Thyroid gland (tissue), 4 donors: Measurements from ENCODE around the gene OLA1. TPM values are rescaled to one million over a fixed set of nuclear protein-coding genes. Genes with fewer than 3 reads are reported as not detected.
A peak's percentile ranks its signal among the peaks of the same experiment; 100 is the strongest.

Source experiments
- DNase-seq, 2 donors: peaks; one replicate each; pipeline ENCODE4 v3.0.0-alpha.2; 2019
- H3K27ac ChIP-seq, 3 donors: fragments of 200-600 bp; sonication (generic); 1 replicate in 2 of 3; 2 replicates in 1 of 3; pipeline ENCODE4 v1.5.1; 2016 to 2019; ENCODE audit warnings: mild to moderate bottlenecking in 1 of 3, moderate library complexity in 1 of 3
- H3K27me3 ChIP-seq: fragments of 200-600 bp; sonication (generic); one replicate; pipeline ENCODE4 v1.5.1; 2019
- H3K36me3 ChIP-seq, 2 donors: fragments of 200-600 bp; sonication (generic); one replicate each; pipeline ENCODE4 v1.5.1; 2016 to 2019
- H3K4me1 ChIP-seq, 2 donors: fragments of 200-600 bp; sonication (generic); one replicate each; pipeline ENCODE4 v1.5.1; 2017 to 2019
- H3K4me3 ChIP-seq, 3 donors: fragments of 200-600 bp; sonication (generic); replicated peaks in 1 of 3; 1 replicate in 2 of 3; 2 replicates in 1 of 3; pipeline ENCODE4 v1.5.1; 2016; ENCODE audit warnings: mild to moderate bottlenecking in 1 of 3
- H3K9me3 ChIP-seq: fragments of 200-600 bp; sonication (generic); one replicate; pipeline ENCODE4 v1.5.1; 2017
- POLR2A ChIP-seq, 2 donors: fragments of 450-650 bp; IDR thresholded peaks; one replicate each; pipeline ENCODE4 v1.6.1; 2017; ENCODE audit warnings: antibody characterized with exemption in 2 of 2, mild to moderate bottlenecking in 2 of 2, moderate library complexity in 1 of 2
- WGBS, 2 donors: methylation state at CpG; one replicate each; pipeline ENCODE4 v1.1.5; 2017; 5-methylcytosine and 5-hydroxymethylcytosine counted together
- intact Hi-C: fragments of 100-400 bp; cut with DNase I; formaldehyde crosslinking; loops from one replicate; pipeline ENCODE4 v1.15.1; 2023
- total RNA-seq, 4 donors: library from RNA; depleted of rRNA; stranded (reverse); fragments of >200 nt; gene quantifications; one replicate each; pipeline ENCODE4 v1.2.3, GENCODE V29; 2016
- TF ChIP-seq, protein P1 (sequence below), 6 experiments: fragments of 200-600 bp in 3 of 6; fragments of 450-650 bp in 3 of 6; sonication (generic) in 3 of 6; IDR thresholded peaks; one replicate each; pipeline ENCODE4 v1.5.1; 2016 to 2019; ENCODE audit warnings: antibody characterized with exemption in 6 of 6, mild to moderate bottlenecking in 2 of 6, inconsistent platforms in 1 of 6, moderate library complexity in 1 of 6

Gene OLA1
- total RNA-seq, 4 donors from 2014 or later, result 51.8 to 68.5 (median 53.5) TPM

DNA sequence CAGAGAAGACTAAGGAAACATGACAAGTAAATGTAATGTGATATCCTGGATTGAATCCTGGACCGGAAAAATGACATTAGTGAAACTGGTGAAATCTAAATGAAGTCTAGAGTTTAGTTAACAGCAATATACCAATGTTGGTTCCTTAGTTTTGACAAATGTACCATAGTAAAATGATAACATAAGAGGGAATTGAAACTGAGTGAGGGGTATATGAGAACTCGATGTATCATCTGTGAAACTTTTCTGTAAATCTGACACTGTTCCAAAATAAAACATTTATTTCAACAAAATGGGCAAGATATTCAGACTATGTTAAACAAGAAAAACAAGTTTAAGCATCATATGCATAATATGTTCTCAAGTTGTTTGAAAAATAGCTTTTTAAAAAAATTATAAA lies 63.8 kb downstream of the OLA1 start:
- Histone ChIP-seq H3K36me3 (no peaks in the 10 kb centered on the region), H3K27ac (no peak overlapping the region), H3K27me3 (no peaks in the 10 kb centered on the region), H3K4me1 (peaks cover 12% of the 10 kb centered on the region in 2 donors), H3K9me3 (no peaks in the 10 kb centered on the region), H3K4me3 (no peak overlapping the region)
- WGBS, 2 donors, result 91 to 93% methylated on average over 2 of the region's 2 CpGs
- TF ChIP-seq POLR2A (IDR thresholded peaks at IDR 0.05), result no peak
- TF ChIP-seq, protein P1, sequence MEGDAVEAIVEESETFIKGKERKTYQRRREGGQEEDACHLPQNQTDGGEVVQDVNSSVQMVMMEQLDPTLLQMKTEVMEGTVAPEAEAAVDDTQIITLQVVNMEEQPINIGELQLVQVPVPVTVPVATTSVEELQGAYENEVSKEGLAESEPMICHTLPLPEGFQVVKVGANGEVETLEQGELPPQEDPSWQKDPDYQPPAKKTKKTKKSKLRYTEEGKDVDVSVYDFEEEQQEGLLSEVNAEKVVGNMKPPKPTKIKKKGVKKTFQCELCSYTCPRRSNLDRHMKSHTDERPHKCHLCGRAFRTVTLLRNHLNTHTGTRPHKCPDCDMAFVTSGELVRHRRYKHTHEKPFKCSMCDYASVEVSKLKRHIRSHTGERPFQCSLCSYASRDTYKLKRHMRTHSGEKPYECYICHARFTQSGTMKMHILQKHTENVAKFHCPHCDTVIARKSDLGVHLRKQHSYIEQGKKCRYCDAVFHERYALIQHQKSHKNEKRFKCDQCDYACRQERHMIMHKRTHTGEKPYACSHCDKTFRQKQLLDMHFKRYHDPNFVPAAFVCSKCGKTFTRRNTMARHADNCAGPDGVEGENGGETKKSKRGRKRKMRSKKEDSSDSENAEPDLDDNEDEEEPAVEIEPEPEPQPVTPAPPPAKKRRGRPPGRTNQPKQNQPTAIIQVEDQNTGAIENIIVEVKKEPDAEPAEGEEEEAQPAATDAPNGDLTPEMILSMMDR (IDR thresholded peaks at IDR 0.05), result no peak
- DNase-seq, result no peak
- intact Hi-C loops, result no loop called here

DNA sequence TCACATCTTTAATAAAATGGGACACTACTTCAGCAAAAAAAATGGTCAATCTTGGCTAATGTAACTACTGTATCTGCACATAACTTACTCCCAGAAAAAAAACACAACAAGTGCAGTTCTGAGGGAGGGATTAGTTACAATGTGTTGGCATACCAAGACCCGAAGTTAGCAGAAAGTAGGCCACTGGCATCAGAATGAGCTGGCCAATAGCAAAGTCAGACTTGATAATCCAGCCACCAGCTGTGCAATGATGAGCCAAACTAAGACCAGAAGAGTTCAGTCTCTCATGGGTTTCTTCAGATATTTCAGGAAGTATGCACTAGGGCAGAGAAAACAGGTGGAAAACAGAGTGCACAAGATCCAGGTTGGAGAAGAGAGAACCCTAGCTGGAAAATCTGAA lies 65.3 kb downstream of the OLA1 start:
- intact Hi-C loops, result no loop called here
- no peaks in the 10 kb centered on the region for H3K36me3 ChIP-seq
- no peak for DNase-seq
- no peak overlapping the region for H3K4me3 ChIP-seq
- no peak overlapping the region for H3K27ac ChIP-seq
- TF ChIP-seq, protein P1 (IDR thresholded peaks at IDR 0.05), result no peak
- no peaks in the 10 kb centered on the region for H3K9me3 ChIP-seq
- peaks cover 12 to 13% of the 10 kb centered on the region in 2 donors for H3K4me1 ChIP-seq
- 74 to 85% methylated on average over 1 of the region's 1 CpG for WGBS, 2 donors
- no peaks in the 10 kb centered on the region for H3K27me3 ChIP-seq

DNA sequence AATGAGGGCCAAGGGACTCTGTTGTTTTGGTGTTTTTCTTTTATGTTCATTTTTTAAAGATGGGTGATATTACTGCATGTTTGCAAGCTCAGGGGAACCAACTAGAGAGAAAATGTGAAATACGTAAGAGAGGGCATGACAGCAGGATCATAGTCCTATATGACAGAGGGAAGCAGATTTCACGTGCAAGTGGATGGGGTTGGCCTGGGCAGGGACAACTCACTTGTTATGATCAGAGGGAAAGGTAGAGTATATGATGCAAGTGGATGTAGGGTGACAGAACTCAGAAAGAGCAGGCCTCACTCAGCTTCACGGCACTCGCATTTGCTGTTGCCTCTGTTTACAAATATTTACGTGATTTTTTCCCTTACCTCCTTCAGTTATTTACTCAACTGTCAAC lies 67.0 kb downstream of the OLA1 start:
- Histone ChIP-seq H3K36me3 (no peaks in the 10 kb centered on the region), H3K27ac (no peak overlapping the region), H3K9me3 (no peaks in the 10 kb centered on the region), H3K27me3 (no peaks in the 10 kb centered on the region), H3K4me1 (peaks cover 13 to 23% of the 10 kb centered on the region in 2 donors), H3K4me3 (no peak overlapping the region)
- 96 to 97% methylated on average over 5 of the region's 5 CpGs for WGBS, 2 donors
- TF ChIP-seq POLR2A (IDR thresholded peaks at IDR 0.05), result no peak
- TF ChIP-seq, protein P1 (IDR thresholded peaks at IDR 0.05), result no peak
- DNase-seq, result no peak
- intact Hi-C loops, result no loop called here

DNA sequence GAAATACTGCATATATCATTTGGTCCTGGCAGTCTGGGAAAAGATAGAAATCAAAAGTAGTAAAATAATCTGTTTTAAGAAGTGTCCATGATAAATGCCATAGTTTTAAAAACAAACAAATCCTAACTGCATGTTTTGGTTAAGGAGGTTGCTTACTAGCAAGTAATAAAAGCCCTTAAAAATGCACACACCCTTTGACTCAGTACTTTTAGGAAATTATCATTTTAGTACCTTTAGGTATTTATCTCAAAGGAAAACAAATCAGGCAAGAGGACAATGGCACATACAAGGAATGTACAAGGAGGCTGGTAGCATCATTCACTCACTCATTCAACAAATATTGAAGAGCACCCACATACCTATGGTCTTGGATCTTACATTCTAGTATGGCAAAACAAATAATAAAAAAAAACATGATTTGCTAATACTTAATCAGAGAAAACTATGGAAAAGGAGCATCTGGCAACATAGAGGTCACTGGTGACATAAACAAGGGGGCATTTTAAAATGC lies 67.6 kb downstream of the OLA1 start:
- TF ChIP-seq, protein P1 (IDR thresholded peaks at IDR 0.05), result no peak
- no peak for TF ChIP-seq POLR2A (IDR thresholded peaks at IDR 0.05)
- Histone ChIP-seq H3K4me1 (peaks cover 13 to 24% of the 10 kb centered on the region in 2 donors), H3K27me3 (no peaks in the 10 kb centered on the region), H3K9me3 (no peaks in the 10 kb centered on the region), H3K4me3 (no peak overlapping the region), H3K36me3 (no peaks in the 10 kb centered on the region), H3K27ac (no peak overlapping the region)
- intact Hi-C loops, result no loop called here
- DNase-seq, result no peak

DNA sequence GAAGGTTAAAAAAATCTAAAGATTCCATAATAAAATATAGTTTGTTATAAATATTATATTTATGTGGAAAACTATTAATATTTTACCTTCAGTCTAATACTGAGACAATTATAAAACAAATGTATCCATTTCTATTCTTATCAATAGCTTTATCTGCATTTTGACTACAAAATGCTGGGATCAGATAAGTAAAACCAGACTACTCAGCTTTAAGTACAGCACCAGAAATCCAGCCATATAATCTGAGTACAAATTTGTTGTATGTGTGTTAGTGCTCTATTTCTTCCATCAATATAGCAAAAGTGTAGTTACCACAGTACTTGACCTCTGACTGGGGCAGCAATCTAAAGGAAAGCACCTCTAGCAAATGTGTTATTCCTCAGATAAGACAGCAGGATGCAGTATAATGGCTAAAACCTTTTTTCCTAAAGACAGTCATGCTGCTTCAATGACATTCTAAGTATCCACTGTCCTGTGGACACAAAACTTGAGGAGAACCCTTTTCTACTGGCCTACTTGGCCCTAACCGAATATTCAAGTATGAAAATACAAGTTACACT lies 68.1 kb downstream of the OLA1 start:
- no peak for TF ChIP-seq POLR2A (IDR thresholded peaks at IDR 0.05)
- TF ChIP-seq, protein P1 (IDR thresholded peaks at IDR 0.05), result peak in 1 of 6 experiments; percentile 19
- Histone ChIP-seq H3K27ac (no peak overlapping the region), H3K36me3 (no peaks in the 10 kb centered on the region), H3K9me3 (no peaks in the 10 kb centered on the region), H3K27me3 (no peaks in the 10 kb centered on the region), H3K4me3 (no peak overlapping the region), H3K4me1 (peaks cover 13 to 24% of the 10 kb centered on the region in 2 donors)
- intact Hi-C loops, result no loop called here
- DNase-seq, result no peak
- WGBS, 2 donors, result 61 to 68% methylated on average over 1 of the region's 1 CpG
